ENCODE results near the gene PCK1. TPM values are rescaled to one million over a fixed set of nuclear protein-coding genes. Genes with fewer than 3 reads are reported as not detected.

The PCK1 gene
- total RNA-seq, 1 experiment from 2014 or later = not detected

GRCh38 chr20:57580478-57581201, 19.7 kb downstream of the PCK1 start:
- Histone ChIP-seq H3K27ac (no peak overlapping the region), H3K36me3 (no peaks in the 10 kb centered on the region), H3K9me3 (replicated peaks) (no peaks in the 10 kb centered on the region), H3K4me3 (no peak overlapping the region), H3K4me1 (replicated peaks) (peaks cover 15% of the 10 kb centered on the region), H3K27me3 (replicated peaks) (peaks cover 19% of the 10 kb centered on the region; the same call in 1 of the 2 replicates)
- no peak for DNase-seq (ENCODE audit: low read depth in 1 of 2, low spot score in 2 of 2)

DNA sequence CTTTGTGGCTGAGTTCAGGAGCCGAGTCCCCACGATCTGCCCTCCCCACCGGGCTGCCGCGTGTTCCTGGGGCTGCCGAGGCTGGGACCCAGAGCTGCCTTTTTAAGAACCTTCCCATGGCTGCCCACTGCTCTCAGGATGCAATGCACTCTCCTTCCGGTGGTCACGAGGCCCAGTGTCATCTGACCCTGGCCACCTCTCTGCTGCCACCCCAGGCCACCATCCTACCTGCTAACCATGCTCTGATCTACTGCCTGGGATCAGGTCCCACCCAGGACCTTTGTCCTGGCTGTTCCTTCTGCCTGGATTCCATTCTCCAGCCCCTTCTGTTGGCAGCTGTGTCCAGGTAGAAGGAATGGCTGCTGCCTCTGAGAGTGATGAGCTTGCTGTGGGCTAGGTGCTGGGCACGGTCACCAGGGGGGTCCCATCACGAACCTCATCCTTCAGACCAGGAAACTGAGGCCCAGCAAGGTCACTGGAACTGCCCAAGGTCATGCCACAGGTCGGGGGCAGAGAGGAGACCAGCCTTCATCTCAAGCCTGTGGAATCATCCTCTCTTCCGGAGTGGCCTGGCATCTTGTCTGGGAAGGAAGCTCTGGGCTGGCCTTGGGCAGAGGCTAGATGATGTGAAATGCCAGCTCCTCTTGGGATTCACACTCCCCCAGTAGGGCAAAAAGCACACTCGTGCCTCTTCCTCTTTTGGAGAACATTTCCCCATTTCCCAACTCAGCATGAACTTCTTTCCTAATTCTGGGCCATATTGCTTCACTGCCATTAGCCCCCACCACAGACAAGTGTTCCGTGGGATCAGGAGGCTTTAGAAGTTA, 20.5 kb downstream of the PCK1 start:
- no peak for DNase-seq (ENCODE audit: low read depth in 1 of 2, low spot score in 2 of 2)
- Histone ChIP-seq H3K36me3 (no peaks in the 10 kb centered on the region), H3K9me3 (replicated peaks) (no peaks in the 10 kb centered on the region), H3K27ac (no peak overlapping the region), H3K4me3 (no peak overlapping the region), H3K4me1 (replicated peaks) (peaks cover 15% of the 10 kb centered on the region), H3K27me3 (replicated peaks) (peaks cover 15% of the 10 kb centered on the region; the same call in 1 of the 2 replicates)

DNA sequence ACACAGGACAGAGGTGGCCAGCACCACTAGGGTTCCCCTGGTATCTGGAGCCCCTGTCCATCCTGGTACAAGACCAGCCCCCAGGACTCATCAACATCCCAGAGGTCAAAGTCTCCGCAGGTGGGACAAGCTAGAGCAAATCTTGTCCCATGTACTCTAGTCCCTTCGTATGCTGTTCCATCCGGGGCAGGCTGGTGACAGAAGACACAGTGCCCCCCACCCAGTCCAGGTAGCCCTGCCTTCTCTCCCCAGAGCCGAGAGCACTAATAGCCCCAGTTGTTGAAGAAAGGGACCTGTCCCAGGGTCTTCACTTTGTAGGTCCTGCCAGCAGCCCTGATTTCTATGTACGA, 21.1 kb downstream of the PCK1 start:
- peaks cover 11% of the 10 kb centered on the region; the same call in 1 of the 2 replicates for H3K27me3 ChIP-seq (replicated peaks)
- peaks cover 15% of the 10 kb centered on the region for H3K4me1 ChIP-seq (replicated peaks)

GRCh38 chr20:57582432-57583288, 21.8 kb downstream of the PCK1 start:
- peak in 1 of 2 experiments; percentile 57 for DNase-seq (ENCODE audit: low read depth in 1 of 2, low spot score in 2 of 2)
- no peaks in the 10 kb centered on the region for H3K9me3 ChIP-seq (replicated peaks)
- H3K36me3 ChIP-seq = no peaks in the 10 kb centered on the region
- no peak overlapping the region for H3K27ac ChIP-seq
- H3K27me3 ChIP-seq (replicated peaks) = peaks cover 9% of the 10 kb centered on the region; the same call in 1 of the 2 replicates
- H3K4me1 ChIP-seq (replicated peaks) = peaks cover 15% of the 10 kb centered on the region
- H3K4me3 ChIP-seq = 0 out of 2 replicates have a peak overlapping the region, but pooled peaks have one; percentile 1

More for the DNA sequence above, 21.1 kb downstream of the PCK1 start:
- Histone ChIP-seq H3K4me3 (no peak overlapping the region), H3K36me3 (no peaks in the 10 kb centered on the region), H3K9me3 (replicated peaks) (no peaks in the 10 kb centered on the region), H3K27ac (no peak overlapping the region)
- DNase-seq (ENCODE audit: low read depth in 1 of 2, low spot score in 2 of 2) = no peak

DNA sequence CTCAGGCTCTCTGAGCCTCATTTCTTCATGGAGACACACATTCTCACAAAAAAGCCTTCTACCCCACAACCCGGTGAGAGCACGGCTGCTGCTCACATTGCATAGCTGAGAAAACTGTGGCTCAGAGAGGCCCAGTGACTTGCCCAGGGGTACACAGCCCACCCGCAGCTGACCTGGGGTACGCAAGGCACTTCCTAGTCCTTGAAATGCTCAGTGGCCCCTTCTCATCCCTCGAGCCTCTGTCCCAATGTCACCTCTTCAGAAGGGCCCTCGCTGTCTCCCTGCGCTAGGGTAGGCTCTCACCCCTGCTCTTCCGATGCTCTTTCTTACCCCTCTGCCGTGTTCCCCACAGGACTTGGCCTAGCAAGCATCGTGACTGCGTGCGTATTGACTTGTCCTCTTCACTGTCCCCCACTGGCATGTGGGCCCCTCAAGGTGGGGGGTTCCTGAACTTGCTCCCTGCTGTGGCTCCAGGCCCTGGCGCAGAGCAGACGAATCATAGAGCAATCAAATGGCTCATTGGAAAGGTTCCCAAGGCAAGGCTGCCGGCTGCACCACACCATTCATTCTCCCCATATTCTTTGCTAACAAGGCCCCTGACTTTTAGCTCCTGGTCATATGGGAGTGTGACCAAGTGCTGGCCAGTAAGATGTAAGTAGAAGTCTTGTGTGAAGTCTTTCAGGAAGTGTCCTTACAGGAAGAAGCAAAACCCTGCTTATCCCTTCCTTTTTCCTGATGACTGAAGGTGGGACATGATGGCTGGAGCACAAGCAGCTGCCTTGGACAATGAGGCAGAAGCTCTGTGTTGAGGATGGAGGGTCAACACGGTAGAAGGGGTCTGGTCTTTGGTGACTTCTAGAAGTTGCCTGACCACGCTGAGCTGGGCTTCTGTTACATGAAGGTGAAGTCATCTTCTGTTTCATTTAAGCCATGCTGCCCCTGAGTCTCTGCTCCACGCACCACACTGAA, 22.7 kb downstream of the PCK1 start:
- no peak for DNase-seq (ENCODE audit: low read depth in 1 of 2, low spot score in 2 of 2)
- no peaks in the 10 kb centered on the region for H3K9me3 ChIP-seq (replicated peaks)
- no peaks in the 10 kb centered on the region for H3K36me3 ChIP-seq
- H3K4me1 ChIP-seq (replicated peaks) = peaks cover 15% of the 10 kb centered on the region
- H3K27me3 ChIP-seq (replicated peaks) = peaks cover 8% of the 10 kb centered on the region; the same call in 1 of the 2 replicates
- H3K27ac ChIP-seq = no peak overlapping the region
- H3K4me3 ChIP-seq = no peak overlapping the region

DNA sequence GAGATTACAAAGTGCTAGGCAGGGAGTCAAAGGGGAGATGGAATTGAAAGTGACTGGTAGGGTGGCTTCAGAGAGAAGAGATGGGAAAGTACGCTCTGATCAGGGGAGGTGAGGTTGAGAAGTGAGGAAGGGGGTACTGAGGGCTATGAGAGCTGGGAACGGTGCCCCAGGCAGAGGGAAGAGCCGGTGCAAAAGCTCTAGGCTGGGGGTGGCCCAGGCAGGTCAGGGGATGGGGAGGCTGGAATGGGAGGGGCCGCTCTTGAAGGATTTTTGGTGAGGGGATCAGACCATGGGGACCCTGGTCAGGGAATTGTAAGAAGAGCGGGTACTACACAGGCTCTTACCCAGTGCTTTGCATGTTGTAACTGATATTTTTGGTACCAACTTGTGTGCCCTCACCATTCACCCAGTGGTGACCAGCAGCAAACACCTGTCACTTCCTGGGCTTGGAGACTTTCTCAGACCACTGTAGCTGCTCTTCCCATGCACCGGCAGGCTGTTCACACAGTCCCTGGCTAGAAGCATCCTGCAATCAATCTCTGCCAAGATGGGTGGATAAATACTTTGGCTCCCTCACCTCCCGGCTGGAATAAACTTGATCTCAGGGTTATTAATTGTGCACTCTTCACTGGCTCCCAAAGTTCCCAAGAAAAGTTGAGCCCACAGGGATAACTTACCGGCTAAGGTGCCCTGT, 24.0 kb downstream of the PCK1 start:
- DNase-seq (ENCODE audit: low read depth in 1 of 2, low spot score in 2 of 2) = no peak
- Histone ChIP-seq H3K4me3 (no peak overlapping the region), H3K27me3 (replicated peaks) (no peaks in the 10 kb centered on the region; the same call in 1 of the 2 replicates), H3K36me3 (no peaks in the 10 kb centered on the region), H3K9me3 (replicated peaks) (no peaks in the 10 kb centered on the region), H3K4me1 (replicated peaks) (peaks cover 15% of the 10 kb centered on the region), H3K27ac (no peak overlapping the region)

DNA sequence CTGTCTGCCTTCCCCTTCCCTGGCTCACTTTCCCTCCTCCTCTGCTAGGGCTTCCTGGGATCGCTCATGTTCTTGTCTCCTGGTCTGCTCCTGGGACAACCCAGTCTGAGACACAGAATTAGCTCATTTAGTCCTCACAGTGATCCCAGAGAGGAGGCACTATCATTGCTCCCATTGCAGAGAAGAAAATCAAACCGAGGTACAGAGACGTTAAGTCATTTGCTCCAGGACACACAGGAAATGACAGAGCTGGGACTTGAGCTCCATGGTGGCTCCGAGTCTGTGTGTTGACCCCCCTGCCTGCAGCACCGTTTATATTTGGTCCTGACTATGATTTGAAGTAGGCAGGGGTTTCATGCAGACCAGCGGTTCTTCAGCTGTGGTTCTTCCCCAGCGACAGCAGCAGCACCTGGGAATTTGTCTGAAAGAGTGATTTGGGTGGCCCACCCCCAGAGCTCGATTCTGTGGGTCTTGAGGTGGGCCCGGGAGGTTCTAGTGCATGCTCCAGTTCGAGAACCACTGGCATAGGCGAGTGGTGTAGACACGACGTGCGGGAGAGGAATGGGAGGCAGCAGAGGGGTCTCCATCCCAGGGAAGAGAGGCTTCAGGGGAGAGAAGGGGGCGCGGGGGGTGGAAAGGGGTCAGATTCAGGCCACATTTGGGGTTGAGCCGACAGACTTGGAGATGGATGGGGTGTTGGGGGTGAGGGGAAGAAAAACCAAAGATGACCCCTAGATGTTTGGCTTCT, 24.7 kb downstream of the PCK1 start:
- Histone ChIP-seq H3K27ac (no peak overlapping the region), H3K9me3 (replicated peaks) (no peaks in the 10 kb centered on the region), H3K27me3 (replicated peaks) (no peaks in the 10 kb centered on the region; the same call in 1 of the 2 replicates), H3K4me1 (replicated peaks) (peaks cover 15% of the 10 kb centered on the region), H3K36me3 (no peaks in the 10 kb centered on the region), H3K4me3 (no peak overlapping the region)
- DNase-seq (ENCODE audit: low read depth in 1 of 2, low spot score in 2 of 2) = no peak

- no peaks in the 10 kb centered on the region; the same call in 1 of the 2 replicates for H3K27me3 ChIP-seq (replicated peaks)
- H3K36me3 ChIP-seq = no peaks in the 10 kb centered on the region
- H3K4me3 ChIP-seq = no peak overlapping the region
- no peaks in the 10 kb centered on the region for H3K9me3 ChIP-seq (replicated peaks)
- H3K4me1 ChIP-seq (replicated peaks) = peaks cover 15% of the 10 kb centered on the region
- DNase-seq (ENCODE audit: low read depth in 1 of 2, low spot score in 2 of 2) = no peak
- H3K27ac ChIP-seq = no peak overlapping the region
Measured at GRCh38 chr20:57586370-57586793, 25.5 kb downstream of the PCK1 start.

DNA sequence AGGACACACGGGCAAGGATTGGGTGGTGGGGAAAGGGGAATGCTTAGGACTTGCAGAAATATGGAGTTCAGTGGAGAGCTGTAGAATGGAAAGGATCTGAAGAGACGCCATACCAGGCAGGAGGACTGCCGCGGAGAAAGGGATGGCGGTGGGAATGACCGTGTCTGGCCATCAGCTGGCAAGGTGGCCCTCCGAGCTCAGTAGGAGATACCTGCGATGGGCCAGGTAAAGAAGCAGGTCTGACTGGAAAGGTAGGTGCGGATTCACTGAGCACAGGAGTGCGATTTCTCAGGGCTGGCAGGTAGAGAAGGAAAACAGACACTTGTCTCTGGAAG, 26.0 kb downstream of the PCK1 start:
- Histone ChIP-seq H3K36me3 (no peaks in the 10 kb centered on the region), H3K27ac (no peak overlapping the region), H3K4me3 (no peak overlapping the region), H3K4me1 (replicated peaks) (peaks cover 12% of the 10 kb centered on the region), H3K9me3 (replicated peaks) (no peaks in the 10 kb centered on the region), H3K27me3 (replicated peaks) (no peaks in the 10 kb centered on the region; the same call in 1 of the 2 replicates)
- DNase-seq (ENCODE audit: low read depth in 1 of 2, low spot score in 2 of 2) = no peak

DNA sequence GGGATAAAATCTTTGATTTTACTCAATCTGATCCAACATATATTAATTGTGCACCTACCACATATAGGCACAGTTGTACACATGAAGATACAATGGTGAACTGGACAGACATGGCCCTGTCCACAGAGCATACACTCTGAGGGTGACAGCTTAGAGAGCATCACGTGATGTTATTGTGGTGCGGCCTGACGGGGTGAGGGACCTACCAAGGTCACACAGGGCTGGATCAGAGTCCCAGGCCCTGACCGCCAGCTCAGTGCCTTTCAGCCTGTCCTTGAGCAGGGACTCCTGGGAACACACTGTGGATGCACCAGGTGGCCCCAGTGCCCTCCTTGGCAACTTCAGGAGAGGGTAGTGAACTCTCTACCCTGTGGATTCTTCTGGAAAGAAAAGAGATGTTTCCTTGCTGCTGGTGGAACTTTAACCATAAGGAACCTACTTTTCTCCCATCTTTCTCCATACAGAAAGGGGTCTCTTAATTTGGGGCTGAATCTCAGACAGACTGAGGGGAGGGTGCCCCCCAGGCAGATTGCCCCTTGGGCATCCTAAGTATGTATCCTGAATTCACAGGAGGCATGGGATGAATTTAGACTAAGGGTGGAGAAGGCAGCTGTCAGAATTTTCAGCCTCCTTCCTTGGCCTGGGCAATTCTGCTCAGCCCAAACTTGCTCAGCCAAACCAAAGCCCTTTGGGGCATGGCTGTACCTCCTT, 26.5 kb downstream of the PCK1 start:
- Histone ChIP-seq H3K27me3 (replicated peaks) (no peaks in the 10 kb centered on the region; the same call in 1 of the 2 replicates), H3K27ac (no peak overlapping the region), H3K4me3 (no peak overlapping the region), H3K36me3 (no peaks in the 10 kb centered on the region), H3K9me3 (replicated peaks) (no peaks in the 10 kb centered on the region), H3K4me1 (replicated peaks) (peaks cover 7% of the 10 kb centered on the region)
- DNase-seq (ENCODE audit: low read depth in 1 of 2, low spot score in 2 of 2) = no peak

GRCh38 chr20:57587989-57588377, 27.1 kb downstream of the PCK1 start:
- Histone ChIP-seq H3K4me1 (replicated peaks) (peaks cover 1% of the 10 kb centered on the region), H3K27me3 (replicated peaks) (no peaks in the 10 kb centered on the region; the same call in 1 of the 2 replicates), H3K4me3 (no peak overlapping the region), H3K27ac (no peak overlapping the region), H3K36me3 (no peaks in the 10 kb centered on the region), H3K9me3 (replicated peaks) (no peaks in the 10 kb centered on the region)
- no peak for DNase-seq (ENCODE audit: low read depth in 1 of 2, low spot score in 2 of 2)
